GM04503 (cell line): ENCODE results near the gene IFNL1.
"Not testable (repeated sequence)": the region's sequence is repeated elsewhere in the genome, so short reads cannot be mapped to it uniquely, and the experiment has no call there.

Experiments used
- DNase-seq: peaks from one replicate; pipeline ENCODE4 v3.0.0-alpha.2; 2012; ENCODE audit warnings: low read depth

IFNL1 gene

DNA sequence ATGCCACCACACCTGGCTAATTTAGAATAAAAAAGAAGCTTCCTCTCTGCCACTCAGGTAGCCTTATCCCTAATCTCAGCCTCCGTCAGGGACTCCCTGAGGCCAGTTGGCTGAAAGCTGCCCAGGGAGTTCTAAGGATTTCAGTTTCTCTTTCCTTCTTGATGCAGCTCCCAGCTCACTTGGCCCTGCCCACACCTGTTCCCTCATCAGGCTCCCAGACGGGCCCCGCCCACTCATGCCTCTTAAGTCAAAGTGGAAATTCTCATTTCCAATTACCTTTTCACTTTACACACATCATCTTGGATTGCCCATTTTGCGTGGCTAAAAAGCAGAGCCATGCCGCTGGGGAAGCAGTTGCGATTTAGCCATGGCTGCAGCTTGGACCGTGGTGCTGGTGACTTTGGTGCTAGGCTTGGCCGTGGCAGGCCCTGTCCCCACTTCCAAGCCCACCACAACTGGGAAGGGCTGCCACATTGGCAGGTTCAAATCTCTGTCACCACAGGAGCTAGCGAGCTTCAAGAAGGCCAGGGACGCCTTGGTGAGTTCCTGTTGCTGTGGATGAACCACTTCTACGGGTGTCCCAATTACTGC lies at the start of gene IFNL1:
TSS of gene IFNL1 (plus strand) at position 353 of the 591 bp plus-strand sequence. CDS start at position 368, 15 bp downstream.
- no peak for DNase-seq

- no peak for DNase-seq
Observed at GRCh38 chr19:39246951-39247669, 49.1 kb upstream of the IFNL1 start.

- no peak for DNase-seq
Observed at GRCh38 chr19:39247701-39248664, 48.2 kb upstream of the IFNL1 start.

DNA sequence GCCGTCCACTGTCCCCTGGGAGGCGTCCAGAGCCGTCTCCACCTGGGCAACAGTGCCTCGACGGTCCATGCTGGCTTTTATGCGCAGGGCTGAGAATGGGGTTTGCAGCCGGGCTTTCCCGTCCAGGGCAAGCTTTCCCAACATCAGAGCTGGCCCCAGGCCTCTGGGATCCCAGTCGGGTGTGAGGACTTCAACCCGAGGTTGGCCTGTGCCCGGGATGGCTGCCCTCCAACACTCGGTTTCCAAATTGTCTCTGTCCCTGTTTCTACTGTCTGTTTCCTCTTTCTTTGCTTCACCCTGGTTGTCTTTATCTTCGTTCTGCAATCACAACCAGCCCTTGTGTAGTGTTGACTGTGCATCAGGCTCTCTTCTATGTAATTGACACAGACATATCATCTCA lies 47.4 kb upstream of the IFNL1 start, which contains the start of gene IFNL4:
TSS of gene IFNL4 (minus strand) at position 51 of the 400 bp plus-strand sequence.
- no peak for DNase-seq

DNA sequence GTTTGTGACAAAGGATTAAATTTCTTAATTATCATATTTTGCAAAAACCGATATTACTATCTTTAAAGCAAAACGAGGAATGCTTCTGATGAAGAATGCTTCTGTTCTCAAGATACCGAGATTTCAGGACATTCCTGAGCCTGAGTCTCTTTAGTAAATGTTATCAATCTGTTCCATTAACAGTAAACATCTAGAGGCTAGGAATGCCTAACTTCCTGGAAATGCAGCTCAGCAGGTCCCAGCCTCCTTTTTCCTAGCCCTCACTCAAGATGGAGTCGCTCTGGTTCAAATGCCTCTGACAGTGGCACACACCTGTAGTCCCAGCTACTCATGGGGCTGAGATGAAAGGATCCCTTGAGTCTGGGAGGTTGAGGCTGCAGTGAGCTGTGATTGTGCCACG lies 45.1 kb upstream of the IFNL1 start:
- DNase-seq = no peak

GRCh38 chr19:39251846-39252245 lies 44.4 kb upstream of the IFNL1 start:
- DNase-seq = no peak

DNA sequence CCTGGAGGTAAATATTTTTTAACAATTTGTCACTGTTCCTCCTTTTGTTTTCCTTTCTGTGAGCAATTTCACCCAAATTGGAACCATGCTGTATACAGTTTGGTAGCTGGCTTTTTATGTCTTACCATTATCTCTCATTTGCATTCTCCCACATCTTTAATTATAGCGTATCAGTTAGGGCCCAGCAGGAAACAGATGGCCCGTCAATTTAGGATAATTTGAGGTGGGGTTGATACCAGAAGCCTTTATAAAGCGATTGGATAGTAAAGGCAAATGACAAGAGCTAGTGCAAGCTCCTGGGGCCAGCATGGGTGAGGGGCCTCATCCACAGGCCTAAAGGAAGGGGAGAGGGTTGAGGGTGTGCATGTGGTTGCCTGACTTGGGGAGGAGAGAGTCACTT lies 43.7 kb upstream of the IFNL1 start:
- DNase-seq = no peak

- no peak for DNase-seq
Observed at GRCh38 chr19:39253374-39254149, 42.6 kb upstream of the IFNL1 start.

- no peak for DNase-seq
Observed at GRCh38 chr19:39254531-39255345, 41.5 kb upstream of the IFNL1 start.

GRCh38 chr19:39257227-39257626 lies 39.0 kb upstream of the IFNL1 start:
- no peak for DNase-seq

GRCh38 chr19:39261704-39262103 lies 34.5 kb upstream of the IFNL1 start:
- DNase-seq = no peak

GRCh38 chr19:39262496-39262895 lies 33.7 kb upstream of the IFNL1 start:
- no peak for DNase-seq

- DNase-seq = no peak
Observed at GRCh38 chr19:39263912-39264305, 32.3 kb upstream of the IFNL1 start.

DNA sequence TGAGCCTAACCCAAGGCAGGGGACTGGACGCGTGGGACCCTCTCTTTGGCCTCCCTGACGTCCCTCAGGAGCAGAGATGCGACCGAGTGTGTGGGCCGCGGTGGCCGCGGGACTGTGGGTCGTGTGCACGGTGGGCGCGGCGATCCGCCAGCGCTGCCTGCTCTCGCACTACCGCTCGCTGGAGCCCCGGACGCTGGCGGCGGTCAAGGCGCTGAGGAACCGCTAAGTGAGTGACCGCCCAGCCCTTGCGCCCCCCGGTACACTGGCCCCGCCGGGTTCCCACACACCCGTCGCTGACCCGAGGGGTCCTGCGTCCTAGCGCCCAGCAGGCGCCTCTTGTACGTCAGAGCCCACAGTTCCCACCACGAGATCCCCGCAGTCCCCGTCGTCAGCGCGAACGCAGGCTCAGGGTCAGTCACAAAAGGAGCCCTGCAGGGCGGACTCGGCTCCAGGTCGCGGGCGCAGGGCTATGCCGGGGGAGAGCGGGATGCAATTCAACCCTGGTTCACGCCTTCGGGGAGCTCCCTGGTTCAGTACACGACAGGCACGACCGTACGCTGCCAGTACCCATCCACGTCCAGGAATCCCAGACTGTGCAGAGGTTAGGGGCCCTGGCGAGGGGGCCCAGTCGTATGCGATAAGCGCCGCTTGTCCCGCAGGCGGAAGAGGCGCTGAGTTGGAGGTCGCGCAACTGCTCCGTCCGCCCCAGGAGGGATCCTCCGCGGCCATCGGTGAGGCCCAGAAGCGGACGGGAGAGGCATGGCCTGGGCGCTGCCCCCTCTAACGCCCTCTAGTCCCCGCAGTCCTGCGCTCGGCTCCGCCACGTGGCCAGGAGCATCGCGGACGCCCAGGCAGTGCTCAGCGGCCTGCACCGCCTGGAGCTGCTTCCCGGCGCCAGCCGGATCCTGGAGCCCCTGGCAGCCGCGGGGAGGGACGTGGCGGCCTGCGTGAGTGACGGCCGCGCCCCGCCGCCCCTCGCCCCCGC lies 31.6 kb upstream of the IFNL1 start:
- no peak for DNase-seq

GRCh38 chr19:39265321-39265916 lies 30.8 kb upstream of the IFNL1 start:
- no peak for DNase-seq

- not testable (repeated sequence) for DNase-seq
Observed at GRCh38 chr19:39268085-39268484, 28.1 kb upstream of the IFNL1 start, which contains the start of gene IFNL2. TSS of gene IFNL2 (plus strand) at chr19:39268396. CDS start at chr19:39268569, 173 bp downstream.

DNA sequence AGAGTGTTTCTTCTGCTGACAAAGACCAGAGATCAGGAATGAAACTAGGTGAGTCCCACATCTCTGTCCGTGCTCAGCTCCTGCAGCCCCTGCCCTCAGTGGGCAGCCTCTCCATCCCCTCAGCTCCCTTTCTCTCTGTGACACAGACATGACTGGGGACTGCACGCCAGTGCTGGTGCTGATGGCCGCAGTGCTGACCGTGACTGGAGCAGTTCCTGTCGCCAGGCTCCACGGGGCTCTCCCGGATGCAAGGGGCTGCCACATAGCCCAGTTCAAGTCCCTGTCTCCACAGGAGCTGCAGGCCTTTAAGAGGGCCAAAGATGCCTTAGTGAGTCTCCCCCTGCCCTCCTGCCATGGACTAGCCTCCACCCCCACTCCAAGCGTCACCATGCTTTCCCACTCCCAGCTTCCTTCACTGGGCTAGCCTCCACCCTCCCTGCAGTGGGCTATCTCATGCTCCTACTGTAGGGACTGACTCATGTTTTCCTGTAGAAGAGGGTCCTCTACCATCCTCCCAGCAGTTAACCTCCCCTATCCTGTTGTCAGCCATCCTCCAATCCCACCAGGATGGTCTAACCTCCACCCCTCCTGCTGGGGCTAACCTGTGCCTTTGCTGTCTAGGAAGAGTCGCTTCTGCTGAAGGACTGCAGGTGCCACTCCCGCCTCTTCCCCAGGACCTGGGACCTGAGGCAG lies 27.5 kb upstream of the IFNL1 start:
- DNase-seq = not testable (repeated sequence)

DNA sequence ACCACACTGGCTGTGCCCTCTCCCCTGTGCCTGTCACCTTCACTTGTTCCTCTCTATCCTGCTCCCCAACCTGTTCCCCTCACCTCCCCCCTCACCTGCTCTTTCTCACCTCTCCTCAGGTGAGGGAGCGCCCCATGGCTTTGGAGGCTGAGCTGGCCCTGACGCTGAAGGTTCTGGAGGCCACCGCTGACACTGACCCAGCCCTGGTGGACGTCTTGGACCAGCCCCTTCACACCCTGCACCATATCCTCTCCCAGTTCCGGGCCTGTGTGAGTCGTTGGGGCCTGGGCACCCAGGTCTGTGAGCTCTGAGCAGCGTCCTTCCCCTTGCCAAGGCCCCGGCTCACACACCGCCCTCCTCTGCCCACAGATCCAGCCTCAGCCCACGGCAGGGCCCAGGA lies 26.8 kb upstream of the IFNL1 start:
- not testable (repeated sequence) for DNase-seq
